Omental fat pad (tissue), 4 donors: ENCODE data around the gene AUTS2. TPM values are rescaled to one million over a fixed set of nuclear protein-coding genes. Genes with fewer than 3 reads are reported as not detected.

Experiments used
- ATAC-seq: fragments of 150-250 bp; one replicate; pipeline ENCODE4 v1.9.1; 2016; ENCODE audit warnings: mild to moderate bottlenecking, moderate library complexity; ENCODE audit not compliant: low FRiP score
- DNase-seq: peaks from one replicate; pipeline ENCODE4 v3.0.0-alpha.2; 2019; ENCODE audit warnings: low spot score
- total RNA-seq, 4 donors: library from RNA; depleted of rRNA; stranded (reverse); fragments of >200 nt; gene quantifications; one replicate each; pipeline ENCODE4 v1.1.0, GENCODE V29; 2016
- TF ChIP-seq, protein P1 (sequence below), 3 donors: fragments of 450-650 bp; IDR thresholded peaks; one replicate each; pipeline ENCODE4 v1.5.1; 2016 to 2017; ENCODE audit warnings: antibody characterized with exemption in 3 of 3, mild to moderate bottlenecking in 3 of 3, moderate library complexity in 2 of 3

AUTS2 gene
- total RNA-seq, 4 donors from 2014 or later = 13.2 to 27.0 (median 21.2) TPM

DNA sequence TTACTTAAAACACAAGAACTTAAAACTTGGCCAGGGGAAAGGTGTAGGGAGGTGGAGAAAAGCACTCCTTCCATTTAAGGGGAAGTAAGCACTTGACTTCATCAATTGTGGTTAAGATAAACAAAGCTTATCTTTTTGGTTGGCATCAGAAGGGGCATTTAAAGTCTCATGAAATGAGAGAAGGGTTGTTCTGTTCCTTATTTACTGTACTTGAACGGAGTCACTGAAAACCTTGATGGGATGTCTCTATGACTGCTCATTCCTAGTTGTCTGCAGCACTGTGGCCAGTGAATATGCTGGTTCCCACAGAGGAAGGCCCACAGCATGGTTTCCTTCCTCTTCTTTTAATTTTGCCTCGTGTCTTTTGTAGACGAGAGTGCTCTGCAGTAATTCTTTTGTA, 229.3 kb downstream of the AUTS2 start:
- TF ChIP-seq, protein P1, sequence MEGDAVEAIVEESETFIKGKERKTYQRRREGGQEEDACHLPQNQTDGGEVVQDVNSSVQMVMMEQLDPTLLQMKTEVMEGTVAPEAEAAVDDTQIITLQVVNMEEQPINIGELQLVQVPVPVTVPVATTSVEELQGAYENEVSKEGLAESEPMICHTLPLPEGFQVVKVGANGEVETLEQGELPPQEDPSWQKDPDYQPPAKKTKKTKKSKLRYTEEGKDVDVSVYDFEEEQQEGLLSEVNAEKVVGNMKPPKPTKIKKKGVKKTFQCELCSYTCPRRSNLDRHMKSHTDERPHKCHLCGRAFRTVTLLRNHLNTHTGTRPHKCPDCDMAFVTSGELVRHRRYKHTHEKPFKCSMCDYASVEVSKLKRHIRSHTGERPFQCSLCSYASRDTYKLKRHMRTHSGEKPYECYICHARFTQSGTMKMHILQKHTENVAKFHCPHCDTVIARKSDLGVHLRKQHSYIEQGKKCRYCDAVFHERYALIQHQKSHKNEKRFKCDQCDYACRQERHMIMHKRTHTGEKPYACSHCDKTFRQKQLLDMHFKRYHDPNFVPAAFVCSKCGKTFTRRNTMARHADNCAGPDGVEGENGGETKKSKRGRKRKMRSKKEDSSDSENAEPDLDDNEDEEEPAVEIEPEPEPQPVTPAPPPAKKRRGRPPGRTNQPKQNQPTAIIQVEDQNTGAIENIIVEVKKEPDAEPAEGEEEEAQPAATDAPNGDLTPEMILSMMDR (IDR thresholded peaks at IDR 0.05) = no peak
- no peak for ATAC-seq

DNA sequence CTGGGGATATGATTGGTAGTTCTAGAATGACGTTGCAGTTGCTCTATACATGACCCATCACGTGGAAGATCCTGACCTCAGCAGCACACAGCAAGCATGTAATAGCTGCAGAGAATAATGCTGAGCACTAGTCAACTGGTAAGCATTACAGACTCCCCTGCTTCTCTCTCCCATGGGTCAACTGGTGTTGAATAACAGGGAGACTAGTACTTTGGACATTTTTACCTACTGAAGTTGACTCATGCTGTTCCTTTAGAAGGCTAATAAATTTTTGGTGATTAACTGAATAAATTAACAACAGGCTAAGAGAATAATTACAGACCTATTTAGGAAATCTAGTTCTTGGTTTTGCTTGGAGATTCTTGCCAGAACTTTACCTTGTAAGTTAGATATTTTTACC, 234.1 kb downstream of the AUTS2 start:
- ATAC-seq (no peak), DNase-seq (no peak)
- TF ChIP-seq, protein P1 (IDR thresholded peaks at IDR 0.05) = no peak

More for the DNA sequence above, 229.3 kb downstream of the AUTS2 start:
- DNase-seq = no peak

DNA sequence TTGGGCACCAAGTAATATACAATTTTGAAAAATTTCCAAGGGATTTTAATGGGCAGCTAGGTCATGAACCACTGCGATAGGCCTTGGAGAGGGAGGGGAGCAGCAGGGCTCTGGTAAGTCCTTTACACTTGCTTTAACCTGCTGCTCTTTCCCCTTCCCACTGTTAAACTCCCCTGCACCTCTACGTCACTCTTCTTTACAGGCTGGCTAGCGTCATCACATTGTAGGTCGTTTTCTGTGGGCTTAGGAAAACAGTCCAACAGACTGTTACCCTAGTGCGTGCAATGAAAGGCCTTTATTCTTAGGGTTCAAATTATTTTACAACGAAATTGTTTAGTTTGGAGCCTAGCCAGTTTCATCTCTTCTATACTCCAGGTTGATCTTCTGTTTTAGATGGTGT, 235.7 kb downstream of the AUTS2 start:
- DNase-seq (no peak), ATAC-seq (no peak)
- TF ChIP-seq, protein P1 (IDR thresholded peaks at IDR 0.05) = no peak

DNA sequence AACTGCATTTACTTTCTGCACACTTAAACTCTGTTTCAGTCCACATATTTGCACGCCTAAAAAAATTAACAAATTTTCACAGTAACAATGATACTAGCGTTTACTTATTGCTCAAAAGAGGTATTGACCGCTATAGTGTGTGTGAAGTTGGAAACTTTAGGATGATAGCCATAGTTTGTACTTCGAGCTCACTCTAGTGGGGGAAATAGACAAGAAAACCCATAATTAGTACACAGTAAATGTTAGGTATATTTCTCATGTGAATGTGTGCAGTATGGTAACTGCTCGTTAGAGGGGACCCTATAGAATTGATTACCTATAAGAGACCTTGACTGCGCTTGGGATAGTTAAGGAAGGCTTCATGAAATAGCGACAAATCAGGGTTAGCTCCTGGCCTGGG, 238.4 kb downstream of the AUTS2 start:
- TF ChIP-seq, protein P1 (IDR thresholded peaks at IDR 0.05) = no peak
- ATAC-seq = no peak
- DNase-seq = no peak

DNA sequence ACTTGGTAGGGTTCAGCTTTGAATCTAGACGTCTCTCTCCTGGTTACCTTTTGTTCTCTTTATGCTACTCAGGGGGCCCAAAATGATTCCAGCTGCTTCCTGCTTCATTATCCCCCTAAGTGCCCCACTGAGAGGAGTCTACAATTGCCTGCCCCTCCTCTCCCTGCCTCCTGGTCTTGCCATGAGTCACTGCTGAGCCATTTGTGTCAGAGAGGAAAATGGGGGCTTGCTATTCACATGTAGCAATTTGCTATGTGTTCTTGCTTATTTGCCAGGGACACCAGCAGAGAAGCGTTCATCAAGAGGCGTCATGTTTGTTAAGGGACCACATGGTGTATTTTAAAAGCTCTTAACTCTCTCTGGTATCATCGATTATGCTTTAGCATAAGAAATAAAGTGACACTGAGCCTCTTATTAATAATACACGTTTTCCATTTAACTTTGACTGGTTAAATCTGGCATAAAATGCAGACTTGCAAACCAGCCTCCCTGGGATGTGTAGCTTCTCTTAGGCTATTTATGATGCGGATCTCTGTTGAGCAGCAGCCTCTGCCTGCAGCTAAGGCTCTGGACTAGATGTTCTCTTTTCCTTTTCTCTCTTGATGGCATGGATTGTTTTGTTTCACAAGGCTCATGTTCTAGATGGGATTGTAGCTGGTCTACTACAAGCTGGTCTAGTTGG, 239.3 kb downstream of the AUTS2 start:
- TF ChIP-seq, protein P1 (IDR thresholded peaks at IDR 0.05) = no peak
- no peak for DNase-seq
- ATAC-seq = no peak

DNA sequence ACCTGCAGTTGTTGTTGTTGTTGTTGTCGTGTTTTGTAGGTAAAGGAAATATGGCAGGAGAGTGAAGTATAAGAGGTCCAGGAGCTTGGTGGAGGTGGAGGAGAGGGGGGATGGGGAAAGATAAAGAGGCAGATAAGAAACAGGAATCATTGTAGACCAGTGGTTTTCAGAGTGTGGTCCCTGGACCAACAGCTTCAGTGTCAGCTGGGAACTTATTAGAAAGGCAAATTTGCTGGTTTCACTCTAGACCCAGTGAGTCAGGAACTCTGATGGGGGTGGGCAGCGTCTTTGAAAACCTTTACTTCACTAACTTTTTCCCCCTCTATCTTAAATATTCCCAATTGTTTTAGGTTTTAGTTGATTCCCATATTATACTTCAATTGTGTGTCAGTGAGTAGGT, 241.5 kb downstream of the AUTS2 start:
- DNase-seq = no peak
- ATAC-seq = no peak
- TF ChIP-seq, protein P1 (IDR thresholded peaks at IDR 0.05) = no peak

DNA sequence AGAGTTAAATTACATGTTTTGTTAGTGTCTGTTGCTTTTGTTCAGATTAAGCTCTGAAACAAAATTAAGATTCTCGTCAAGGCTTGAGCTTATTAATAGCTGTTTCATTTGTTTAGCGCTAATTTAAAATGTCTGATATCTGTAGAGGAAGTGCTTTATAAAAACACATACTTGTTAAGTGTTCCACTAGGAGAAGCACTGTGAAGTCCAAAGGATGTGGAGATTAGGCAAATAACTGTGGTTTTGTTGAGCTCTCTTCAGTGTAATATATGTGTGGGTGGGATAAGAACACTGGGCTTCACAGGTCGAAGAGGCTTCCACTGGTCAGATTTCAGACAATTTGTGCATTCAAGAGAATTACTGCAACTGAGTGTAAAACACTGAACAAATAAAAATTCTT, 242.0 kb downstream of the AUTS2 start:
- TF ChIP-seq, protein P1 (IDR thresholded peaks at IDR 0.05) = no peak
- DNase-seq (no peak), ATAC-seq (no peak)
